GM04503 (cell line): ENCODE results near the gene ADAMTS2.

Experiments
- DNase-seq: peaks from one replicate; pipeline ENCODE4 v3.0.0-alpha.2; 2012; ENCODE audit warnings: low read depth

Gene ADAMTS2

GRCh38 chr5:179345433-179346321 lies at the start of gene ADAMTS2:
Gene ADAMTS2 (minus strand): TSS chr5:179345461. CDS start chr5:179345328, 133 bp downstream.
- no peak for DNase-seq

GRCh38 chr5:179393078-179393477 lies 47.8 kb upstream of the ADAMTS2 start:
- peak; percentile 39 for DNase-seq

DNA sequence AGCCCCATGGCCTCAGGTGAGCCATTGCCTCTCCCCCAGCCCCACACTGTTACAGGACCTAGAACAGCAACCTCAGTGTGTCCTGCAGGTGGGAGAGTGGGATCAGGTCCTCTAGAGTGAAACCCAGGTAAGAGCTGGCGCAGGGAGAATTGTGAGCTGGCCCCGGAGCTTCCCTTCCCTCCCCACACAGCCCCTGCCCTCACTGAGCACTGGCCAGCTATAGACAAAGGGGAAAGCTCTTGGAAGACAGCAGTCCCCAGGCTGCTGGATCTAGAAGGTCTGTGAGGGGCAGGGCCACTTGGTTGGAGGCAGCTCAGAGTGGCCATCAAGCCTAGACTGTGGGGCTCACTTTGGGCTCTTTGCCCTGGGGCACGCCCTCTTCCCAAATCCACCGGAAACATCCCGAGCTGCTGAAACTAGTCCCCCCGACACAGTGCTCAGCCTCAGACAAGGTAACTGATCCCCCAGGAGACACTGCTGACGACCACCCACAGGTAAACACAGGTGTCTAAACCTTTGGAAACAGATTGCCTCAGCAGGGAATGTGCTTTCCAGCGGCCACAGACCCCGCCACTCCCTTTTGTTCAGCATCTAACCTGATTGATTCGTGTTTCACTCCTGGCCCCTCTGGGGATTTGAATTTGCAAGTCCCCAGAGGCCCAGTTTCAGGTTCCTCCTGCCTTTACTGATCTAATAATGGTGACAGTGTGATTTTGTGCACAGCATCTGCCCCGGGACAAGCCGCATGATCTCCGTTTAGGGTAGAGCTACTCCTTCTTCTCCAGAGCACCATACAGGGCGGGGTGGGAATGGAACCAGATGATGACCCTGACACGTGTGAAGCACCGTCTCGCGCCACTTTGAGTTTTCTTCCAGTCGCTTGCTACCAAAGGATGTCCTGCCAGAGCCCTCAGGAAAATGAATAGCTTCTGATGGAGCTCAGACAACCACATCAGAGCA lies 42.2 kb upstream of the ADAMTS2 start:
- DNase-seq, result no peak

DNA sequence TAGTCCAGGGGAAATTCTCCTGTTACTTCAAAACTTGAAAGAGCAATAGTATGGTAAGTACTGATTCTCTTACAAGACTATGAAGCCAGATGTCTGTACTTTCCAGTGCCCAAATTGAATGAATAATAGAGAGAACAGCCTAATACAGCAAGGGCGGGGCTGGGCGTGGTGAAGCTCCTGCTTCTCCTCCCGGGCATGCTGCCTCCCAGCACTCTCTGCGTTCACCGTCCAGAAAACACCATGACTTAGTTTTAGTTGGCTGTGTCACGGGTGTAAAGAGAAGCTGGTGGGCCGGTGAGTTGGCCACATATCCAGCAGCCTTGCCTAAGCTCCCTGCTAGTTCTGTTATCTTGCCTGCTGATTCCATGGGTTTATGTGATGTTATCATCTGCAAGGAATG lies 40.7 kb upstream of the ADAMTS2 start:
- no peak for DNase-seq

- DNase-seq, result no peak
Measured at GRCh38 chr5:179382486-179382885, 37.2 kb upstream of the ADAMTS2 start.

GRCh38 chr5:179381691-179382090 lies 36.4 kb upstream of the ADAMTS2 start:
- no peak for DNase-seq

DNA sequence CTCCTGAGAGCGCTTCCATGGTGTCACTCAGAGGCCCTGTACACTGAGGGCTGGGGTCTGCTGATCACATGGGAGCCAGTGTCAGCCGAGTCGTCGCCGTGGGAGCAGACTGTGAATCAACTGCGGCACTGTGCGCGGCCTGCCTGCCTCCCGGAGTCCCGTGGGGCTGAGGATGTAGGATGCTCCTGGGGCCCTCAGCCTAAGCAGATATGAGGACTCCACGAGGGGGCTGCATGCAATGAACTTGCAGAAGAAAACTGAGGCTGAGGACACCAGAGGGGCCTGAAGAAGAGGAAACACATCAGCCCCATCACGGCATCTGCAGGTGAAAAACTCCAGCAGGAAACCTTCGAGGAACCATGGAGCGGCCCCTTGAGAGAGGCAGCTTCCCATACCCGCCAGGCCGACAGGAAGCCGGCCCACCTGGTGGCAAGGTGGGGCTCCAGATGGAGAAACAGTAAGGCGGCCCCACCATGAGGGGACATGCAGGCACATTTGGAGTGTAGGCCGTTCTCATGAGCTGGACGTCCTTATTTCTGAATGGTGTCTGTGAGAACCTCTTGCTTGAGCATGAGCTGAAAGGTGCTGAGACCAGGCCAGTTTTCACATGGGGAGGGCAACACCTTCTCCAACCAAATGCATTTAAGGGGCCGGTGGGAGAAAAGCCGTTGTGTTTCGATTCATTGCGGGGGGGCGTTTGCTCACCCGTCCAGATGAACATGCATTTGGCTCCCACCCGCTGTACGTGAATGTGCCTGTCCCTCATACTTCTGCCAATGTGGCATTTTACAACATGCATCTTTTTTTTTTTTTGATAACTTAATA lies 35.2 kb upstream of the ADAMTS2 start:
- DNase-seq, result no peak

GRCh38 chr5:179379321-179379890 lies 34.1 kb upstream of the ADAMTS2 start:
- DNase-seq, result no peak

GRCh38 chr5:179378441-179379271 lies 33.4 kb upstream of the ADAMTS2 start:
- peak; percentile 61 for DNase-seq

DNA sequence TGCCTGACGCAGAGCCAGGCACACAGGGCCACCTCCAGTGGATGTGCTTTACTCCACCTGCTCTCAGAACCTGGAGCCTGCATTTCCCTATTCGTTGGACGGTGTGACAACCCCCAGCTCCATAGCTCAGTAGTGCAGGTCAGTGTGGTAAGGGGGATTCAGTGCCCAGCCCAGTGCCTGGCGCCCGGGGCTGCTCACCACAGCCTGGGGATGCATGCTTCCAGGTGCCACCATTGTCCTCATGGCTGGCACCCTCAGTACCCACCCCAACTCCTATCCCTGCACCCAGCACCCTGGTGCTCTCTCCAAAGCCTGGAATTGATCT lies 32.8 kb upstream of the ADAMTS2 start:
- DNase-seq, result no peak

DNA sequence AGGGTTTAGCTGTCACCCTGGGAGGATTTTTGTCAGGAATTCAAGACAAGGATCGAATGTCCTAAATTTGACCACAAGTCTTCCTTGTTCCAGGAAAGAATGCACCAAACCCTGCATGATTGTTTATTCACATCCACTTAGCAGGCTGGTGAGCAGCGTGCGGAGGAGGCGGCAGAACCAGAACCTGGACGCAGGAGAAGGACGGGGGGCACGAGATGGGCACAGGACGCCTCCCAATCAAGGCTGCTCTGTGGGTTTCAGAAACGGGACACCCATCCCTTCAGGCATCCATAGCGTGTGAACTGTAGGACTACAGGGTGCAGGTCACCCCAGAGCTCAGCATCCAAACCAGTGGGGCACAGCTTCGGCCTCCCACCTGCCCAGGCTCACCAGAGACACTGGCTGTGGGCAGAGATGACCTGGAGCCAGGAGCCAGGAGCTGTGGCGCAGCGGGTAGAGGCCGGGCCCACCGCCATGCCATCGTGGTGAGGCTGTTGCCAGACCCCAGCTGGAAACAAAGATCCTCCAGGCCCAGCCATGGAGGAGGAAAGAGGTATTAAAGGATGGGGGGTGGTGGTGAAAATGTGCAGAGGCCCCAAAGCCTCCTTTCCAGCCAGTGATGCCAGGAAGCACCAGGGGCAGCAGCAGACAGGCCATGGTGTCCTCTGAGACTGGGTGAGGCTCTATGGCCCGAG lies 32.3 kb upstream of the ADAMTS2 start:
- DNase-seq, result no peak

DNA sequence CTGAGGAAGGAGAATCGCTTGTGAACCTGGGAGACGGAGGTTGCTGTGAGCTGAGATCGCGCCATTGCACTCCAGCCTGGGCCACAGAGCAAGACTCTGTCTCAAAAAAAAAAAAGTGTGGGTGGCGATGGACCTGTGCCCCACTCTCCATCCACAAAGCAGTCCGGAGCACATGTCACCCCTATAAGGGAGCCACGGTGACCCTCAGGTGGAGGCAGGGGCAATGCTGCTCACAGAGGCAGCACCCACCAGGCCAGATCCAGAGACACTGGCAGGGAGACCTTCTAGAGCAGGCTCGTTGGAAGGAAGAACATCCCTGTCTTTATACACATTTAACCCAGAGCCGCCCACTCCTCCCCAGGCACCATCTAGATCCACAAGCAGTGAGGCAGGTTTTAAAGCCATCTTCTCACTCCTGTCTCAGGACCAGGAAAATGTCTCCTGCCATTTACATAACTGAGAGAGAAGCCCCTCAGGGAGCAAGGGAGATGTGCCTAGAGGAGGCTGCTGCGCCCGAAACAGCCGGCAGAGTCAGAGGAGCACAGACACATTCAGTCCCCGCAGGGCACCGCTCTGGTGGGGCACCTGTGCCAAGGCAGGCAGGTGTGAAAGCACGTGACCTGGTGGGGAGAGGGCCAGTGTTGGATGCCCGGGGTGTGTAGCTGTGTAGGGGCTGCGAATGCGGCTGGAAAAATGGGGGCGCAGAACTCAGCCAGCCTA lies 31.6 kb upstream of the ADAMTS2 start:
- no peak for DNase-seq

DNA sequence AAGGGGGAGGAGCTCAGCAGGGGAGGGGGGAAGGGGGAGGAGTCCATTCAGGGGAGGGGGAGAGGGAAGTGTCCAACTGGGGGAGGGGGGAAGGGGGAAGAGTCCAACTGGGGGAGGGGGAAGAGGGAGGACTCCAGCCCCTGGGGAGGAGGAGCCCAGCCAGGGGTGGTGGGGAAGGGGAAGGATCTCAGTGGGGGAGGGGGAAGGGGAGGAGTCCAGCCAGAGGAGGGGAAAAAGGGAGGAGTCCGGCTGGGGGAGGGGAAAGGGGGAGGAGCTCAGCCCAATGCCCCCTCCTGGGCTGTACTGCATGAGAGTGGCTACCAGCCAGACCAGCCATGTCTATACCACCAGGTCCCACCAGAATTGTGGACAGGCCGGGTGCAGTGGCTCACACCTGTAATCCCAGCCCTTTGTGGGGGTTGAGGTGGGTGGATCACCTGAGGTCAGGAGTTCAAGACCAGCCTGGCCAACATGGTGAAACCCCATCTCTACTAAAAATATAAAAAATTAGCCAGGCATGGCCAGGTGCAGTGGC lies 30.6 kb upstream of the ADAMTS2 start:
- DNase-seq, result no peak

- no peak for DNase-seq
Measured at GRCh38 chr5:179375236-179375685, 30.0 kb upstream of the ADAMTS2 start.

DNA sequence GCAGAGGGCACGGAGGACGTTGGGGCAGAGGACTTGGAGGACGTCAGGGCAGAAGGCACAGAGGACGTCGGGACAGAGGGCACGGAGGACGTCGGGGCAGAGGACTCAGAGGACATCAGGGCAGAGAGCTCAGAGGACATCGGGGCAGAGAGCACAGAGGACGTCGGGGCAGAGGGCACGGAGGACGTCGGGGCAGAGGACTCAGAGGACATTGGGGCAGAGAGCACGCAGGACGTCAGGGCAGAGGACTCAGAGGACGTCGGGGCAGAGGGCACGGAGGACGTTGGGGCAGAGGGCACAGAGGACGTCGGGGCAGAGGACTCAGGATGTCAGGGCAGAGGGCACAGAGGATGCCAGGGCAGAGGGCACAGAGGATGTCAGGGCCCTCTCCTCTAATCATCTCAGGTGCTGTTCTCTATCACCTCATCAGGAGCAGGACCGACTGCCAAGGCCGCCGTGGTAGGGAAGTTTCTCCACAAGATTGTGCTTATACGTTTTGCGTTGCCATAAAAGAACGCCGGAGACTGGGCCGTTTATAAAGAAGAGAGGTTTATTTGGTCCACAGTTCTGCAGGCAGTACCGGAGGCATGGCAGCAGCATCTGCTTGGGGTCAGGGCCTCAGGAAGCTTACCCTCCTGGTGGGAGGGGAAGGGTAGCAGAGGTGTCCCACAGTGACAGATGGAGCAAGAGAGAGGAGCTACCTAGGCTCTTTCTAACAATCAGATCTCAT lies 29.4 kb upstream of the ADAMTS2 start:
- no peak for DNase-seq

GRCh38 chr5:179373961-179374505 lies 28.8 kb upstream of the ADAMTS2 start:
- no peak for DNase-seq

DNA sequence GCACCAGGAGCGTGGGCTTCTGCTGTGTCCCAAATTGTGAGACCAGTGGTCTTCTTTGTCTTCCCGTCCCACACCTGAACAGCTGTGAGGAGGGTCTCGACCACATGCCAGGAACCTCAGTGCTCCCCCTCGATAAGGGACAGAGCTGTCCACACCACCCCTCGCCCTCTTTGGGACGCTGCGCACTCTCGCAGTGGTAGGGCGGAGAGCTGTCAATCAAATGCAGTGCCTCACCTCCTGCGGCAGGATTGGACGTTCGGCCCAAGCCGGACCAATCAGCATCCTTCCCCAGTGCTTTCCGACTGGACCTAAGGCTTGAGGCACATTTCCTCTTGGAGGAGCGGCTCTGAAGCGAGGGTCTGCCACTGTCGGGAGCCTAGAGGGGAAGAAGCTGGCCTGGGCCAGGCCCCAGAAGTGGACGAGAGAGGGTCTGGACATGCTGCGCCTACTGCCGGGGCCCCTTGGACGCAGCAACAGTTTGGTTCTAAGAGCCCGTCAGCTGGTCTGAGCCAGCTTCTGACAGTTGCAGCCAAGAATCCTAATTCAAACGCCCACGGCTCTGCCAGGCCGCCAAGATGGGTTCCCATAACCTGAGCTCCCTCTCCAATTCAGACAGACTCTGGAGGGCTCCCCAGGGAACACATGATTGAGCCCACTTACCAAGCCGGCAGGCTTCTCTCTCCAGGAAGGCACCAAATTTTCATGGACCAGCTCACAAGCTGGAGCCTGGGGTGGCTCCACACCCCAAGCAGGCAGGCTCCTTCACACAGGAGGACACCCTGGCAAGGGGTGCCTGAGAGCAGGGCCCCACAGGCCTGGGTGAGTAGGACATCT lies 28.1 kb upstream of the ADAMTS2 start:
- DNase-seq, result no peak
